Neural cell (in vitro differentiated cells): Measurements from ENCODE around the gene EFHD1. TPM values are rescaled to one million over a fixed set of nuclear protein-coding genes. Genes with fewer than 3 reads are reported as not detected.
"Not testable (repeated sequence)": the region's sequence is repeated elsewhere in the genome, so short reads cannot be mapped to it uniquely, and the experiment has no call there.

Experiments used
- H2AFZ ChIP-seq: fragments of 200-600, 300-800 bp; sonication (generic), shearing (Covaris generic); 2 replicates; pipeline ENCODE4 v1.6.0; 2014; ENCODE audit warnings: low read depth, mild to moderate bottlenecking, antibody characterized with exemption, low read length, moderate library complexity
- H3F3A ChIP-seq: fragments of 200-600 bp; shearing (Covaris generic); 2 replicates; pipeline ENCODE4 v1.6.1; 2016; ENCODE audit warnings: mild to moderate bottlenecking, moderate library complexity, mixed read lengths, antibody characterized with exemption, low read length; ENCODE audit not compliant: insufficient read depth, poor library complexity, severe bottlenecking
- H3K27ac ChIP-seq: fragments of 200-600, 300-800 bp; sonication (generic), shearing (Covaris generic); 2 replicates; pipeline ENCODE4 v1.5.1; 2014; ENCODE audit warnings: mild to moderate bottlenecking, low read length, moderate library complexity
- H3K27me3 ChIP-seq: fragments of 300-800, 200-600 bp; sonication (generic), shearing (Covaris generic); 2 replicates; pipeline ENCODE4 v1.6.0; 2014; ENCODE audit warnings: mild to moderate bottlenecking, low read depth, low read length, moderate library complexity; ENCODE audit not compliant: insufficient read depth
- H3K36me3 ChIP-seq: fragments of 300-800, 200-600 bp; sonication (generic), shearing (Covaris generic); 2 replicates; pipeline ENCODE4 v1.5.1; 2014; ENCODE audit warnings: mild to moderate bottlenecking, antibody characterized with exemption, low read length, moderate library complexity; ENCODE audit not compliant: insufficient read depth
- H3K4me2 ChIP-seq: fragments of 300-800, 200-600 bp; sonication (generic), shearing (Covaris generic); 2 replicates; pipeline ENCODE4 v1.6.0; 2014; ENCODE audit warnings: mild to moderate bottlenecking, low read length
- H3K4me3 ChIP-seq: fragments of 300-800, 200-600 bp; sonication (generic), shearing (Covaris generic); 2 replicates; pipeline ENCODE4 v1.5.1; 2014; ENCODE audit warnings: mild to moderate bottlenecking, low read length, moderate library complexity
- H3K79me2 ChIP-seq: fragments of 200-600 bp; shearing (Covaris generic); replicated peaks from 2 replicates; pipeline ENCODE4 v1.6.0; 2014; ENCODE audit warnings: mild to moderate bottlenecking, low read length, moderate library complexity; ENCODE audit not compliant: insufficient read depth
- H3K9ac ChIP-seq: fragments of 300-800, 200-600 bp; sonication (generic), shearing (Covaris generic); 2 replicates; pipeline ENCODE4 v1.6.1; 2016; ENCODE audit warnings: mild to moderate bottlenecking, low read length, mixed read lengths
- H3K9me2 ChIP-seq: fragments of 200-600 bp; shearing (Covaris generic); 2 replicates; pipeline ENCODE4 v1.6.1; 2016; ENCODE audit warnings: mild to moderate bottlenecking, low read length, mixed read lengths; ENCODE audit not compliant: insufficient read depth
- H3K9me3 ChIP-seq: fragments of 200-600, 300-800 bp; sonication (generic), shearing (Covaris generic); 2 replicates; pipeline ENCODE4 v1.6.1; 2016; ENCODE audit warnings: mild to moderate bottlenecking, mixed run types, low read length, moderate library complexity, mixed read lengths
- H4K20me1 ChIP-seq: fragments of 200-600 bp; shearing (Covaris generic); 2 replicates; pipeline ENCODE4 v1.6.1; 2016; ENCODE audit warnings: mild to moderate bottlenecking, mixed run types; ENCODE audit not compliant: insufficient read depth
- EZH2 ChIP-seq: fragments of 200-600, 300-800 bp; shearing (Covaris generic), sonication (generic); IDR thresholded peaks from 2 replicates; pipeline ENCODE4 v1.6.1; 2014; ENCODE audit warnings: antibody characterized with exemption, low read length, borderline replicate concordance, mild to moderate bottlenecking; ENCODE audit not compliant: insufficient read depth, poor library complexity, severe bottlenecking
- MXI1 ChIP-seq: fragments of 450-650 bp; conservative IDR thresholded peaks from 2 replicates; pipeline ENCODE4 v1.6.1; 2014; ENCODE audit warnings: antibody characterized with exemption, mild to moderate bottlenecking; ENCODE audit not compliant: poor library complexity, severe bottlenecking
- POLR2AphosphoS5 ChIP-seq: IDR thresholded peaks from 2 replicates; pipeline ENCODE4 v1.6.1; 2012
- RAD21 ChIP-seq: fragments of 450-650 bp; conservative IDR thresholded peaks from 2 replicates; pipeline ENCODE4 v1.6.1; 2014; ENCODE audit warnings: antibody characterized with exemption, mild to moderate bottlenecking, moderate library complexity
- SMC3 ChIP-seq: fragments of 450-650 bp; conservative IDR thresholded peaks from 2 replicates; pipeline ENCODE4 v1.6.1; 2014; ENCODE audit warnings: antibody characterized with exemption, mild to moderate bottlenecking, moderate library complexity; ENCODE audit not compliant: poor library complexity
- TAF1 ChIP-seq: IDR thresholded peaks from 2 replicates; pipeline ENCODE4 v1.6.1; 2012; ENCODE audit warnings: low read depth
- polyA plus RNA-seq: library from polyadenylated mRNA; depleted of rRNA; stranded (reverse); fragments of >200 nt; gene quantifications from 2 replicates; pipeline ENCODE4 v1.2.3, GENCODE V29; 2014
- TF ChIP-seq, protein P1 (sequence below): IDR thresholded peaks from 2 replicates; pipeline ENCODE4 v1.6.1; 2012; ENCODE audit warnings: borderline replicate concordance
- TF ChIP-seq, protein P2 (sequence below): fragments of 450-650 bp; IDR thresholded peaks from 2 replicates; pipeline ENCODE4 v1.5.1; 2014; ENCODE audit warnings: antibody characterized with exemption, mild to moderate bottlenecking, moderate library complexity; ENCODE audit not compliant: poor library complexity, severe bottlenecking

Gene EFHD1
- polyA plus RNA-seq, 1 donor from 2014 or later, result not detected

- Histone ChIP-seq H3K27ac (no peak overlapping the region), H3K9ac (no peak overlapping the region), H3K36me3 (no peaks in the 10 kb centered on the region), H3K4me2 (no peak overlapping the region), H4K20me1 (no peaks in the 10 kb centered on the region), H2AFZ (no peak overlapping the region), H3K79me2 (no peaks in the 10 kb centered on the region), H3K4me3 (no peak overlapping the region), H3K9me3 (no peaks in the 10 kb centered on the region), H3K27me3 (no peaks in the 10 kb centered on the region), H3F3A (no peaks in the 10 kb centered on the region), H3K9me2 (no peaks in the 10 kb centered on the region)
- TF ChIP-seq, protein P1, sequence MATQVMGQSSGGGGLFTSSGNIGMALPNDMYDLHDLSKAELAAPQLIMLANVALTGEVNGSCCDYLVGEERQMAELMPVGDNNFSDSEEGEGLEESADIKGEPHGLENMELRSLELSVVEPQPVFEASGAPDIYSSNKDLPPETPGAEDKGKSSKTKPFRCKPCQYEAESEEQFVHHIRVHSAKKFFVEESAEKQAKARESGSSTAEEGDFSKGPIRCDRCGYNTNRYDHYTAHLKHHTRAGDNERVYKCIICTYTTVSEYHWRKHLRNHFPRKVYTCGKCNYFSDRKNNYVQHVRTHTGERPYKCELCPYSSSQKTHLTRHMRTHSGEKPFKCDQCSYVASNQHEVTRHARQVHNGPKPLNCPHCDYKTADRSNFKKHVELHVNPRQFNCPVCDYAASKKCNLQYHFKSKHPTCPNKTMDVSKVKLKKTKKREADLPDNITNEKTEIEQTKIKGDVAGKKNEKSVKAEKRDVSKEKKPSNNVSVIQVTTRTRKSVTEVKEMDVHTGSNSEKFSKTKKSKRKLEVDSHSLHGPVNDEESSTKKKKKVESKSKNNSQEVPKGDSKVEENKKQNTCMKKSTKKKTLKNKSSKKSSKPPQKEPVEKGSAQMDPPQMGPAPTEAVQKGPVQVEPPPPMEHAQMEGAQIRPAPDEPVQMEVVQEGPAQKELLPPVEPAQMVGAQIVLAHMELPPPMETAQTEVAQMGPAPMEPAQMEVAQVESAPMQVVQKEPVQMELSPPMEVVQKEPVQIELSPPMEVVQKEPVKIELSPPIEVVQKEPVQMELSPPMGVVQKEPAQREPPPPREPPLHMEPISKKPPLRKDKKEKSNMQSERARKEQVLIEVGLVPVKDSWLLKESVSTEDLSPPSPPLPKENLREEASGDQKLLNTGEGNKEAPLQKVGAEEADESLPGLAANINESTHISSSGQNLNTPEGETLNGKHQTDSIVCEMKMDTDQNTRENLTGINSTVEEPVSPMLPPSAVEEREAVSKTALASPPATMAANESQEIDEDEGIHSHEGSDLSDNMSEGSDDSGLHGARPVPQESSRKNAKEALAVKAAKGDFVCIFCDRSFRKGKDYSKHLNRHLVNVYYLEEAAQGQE, result no peak
- TF ChIP-seq MXI1 (no peak), RAD21 (no peak), EZH2 (no peak), SMC3 (no peak)
- TF ChIP-seq, protein P2, sequence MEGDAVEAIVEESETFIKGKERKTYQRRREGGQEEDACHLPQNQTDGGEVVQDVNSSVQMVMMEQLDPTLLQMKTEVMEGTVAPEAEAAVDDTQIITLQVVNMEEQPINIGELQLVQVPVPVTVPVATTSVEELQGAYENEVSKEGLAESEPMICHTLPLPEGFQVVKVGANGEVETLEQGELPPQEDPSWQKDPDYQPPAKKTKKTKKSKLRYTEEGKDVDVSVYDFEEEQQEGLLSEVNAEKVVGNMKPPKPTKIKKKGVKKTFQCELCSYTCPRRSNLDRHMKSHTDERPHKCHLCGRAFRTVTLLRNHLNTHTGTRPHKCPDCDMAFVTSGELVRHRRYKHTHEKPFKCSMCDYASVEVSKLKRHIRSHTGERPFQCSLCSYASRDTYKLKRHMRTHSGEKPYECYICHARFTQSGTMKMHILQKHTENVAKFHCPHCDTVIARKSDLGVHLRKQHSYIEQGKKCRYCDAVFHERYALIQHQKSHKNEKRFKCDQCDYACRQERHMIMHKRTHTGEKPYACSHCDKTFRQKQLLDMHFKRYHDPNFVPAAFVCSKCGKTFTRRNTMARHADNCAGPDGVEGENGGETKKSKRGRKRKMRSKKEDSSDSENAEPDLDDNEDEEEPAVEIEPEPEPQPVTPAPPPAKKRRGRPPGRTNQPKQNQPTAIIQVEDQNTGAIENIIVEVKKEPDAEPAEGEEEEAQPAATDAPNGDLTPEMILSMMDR, result no peak
Observed at GRCh38 chr2:232688201-232688600, 54.8 kb downstream of the EFHD1 start.

GRCh38 chr2:232689152-232689910 lies 55.9 kb downstream of the EFHD1 start:
- H3K27me3 ChIP-seq, result no peaks in the 10 kb centered on the region
- no peak overlapping the region for H3K9ac ChIP-seq
- H3K36me3 ChIP-seq, result no peaks in the 10 kb centered on the region
- no peaks in the 10 kb centered on the region for H3K9me2 ChIP-seq
- H3K4me3 ChIP-seq, result no peak overlapping the region
- H3K79me2 ChIP-seq, result no peaks in the 10 kb centered on the region
- no peak overlapping the region for H2AFZ ChIP-seq
- H3K9me3 ChIP-seq, result no peaks in the 10 kb centered on the region
- no peak overlapping the region for H3K27ac ChIP-seq
- TF ChIP-seq, protein P1, result no peak
- no peak for TF ChIP-seq POLR2AphosphoS5
- TF ChIP-seq SMC3, result no peak
- TF ChIP-seq TAF1, result no peak
- no peak for TF ChIP-seq RAD21
- no peak for TF ChIP-seq MXI1
- TF ChIP-seq EZH2, result no peak
- TF ChIP-seq, protein P2, result no peak
- no peaks in the 10 kb centered on the region for H3F3A ChIP-seq
- no peaks in the 10 kb centered on the region for H4K20me1 ChIP-seq
- no peak overlapping the region for H3K4me2 ChIP-seq

DNA sequence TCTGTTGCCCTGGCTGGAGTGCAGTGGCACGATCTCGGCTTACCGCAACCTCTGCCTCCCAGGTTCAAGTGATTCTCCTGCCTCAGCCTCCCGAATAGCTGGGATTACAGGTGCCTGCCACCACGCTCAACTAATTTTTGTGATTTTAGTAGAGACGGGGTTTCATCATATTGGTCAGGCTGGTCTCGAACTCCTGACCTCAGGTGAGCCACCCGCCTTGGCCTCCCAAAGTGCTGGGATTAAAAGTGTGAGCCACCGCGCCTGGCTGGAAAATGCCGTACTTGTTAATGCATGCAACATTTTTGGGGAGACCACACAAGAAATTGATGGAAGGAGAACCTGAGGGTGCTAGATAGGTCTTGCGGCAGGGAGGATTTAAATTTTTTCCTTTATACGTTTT lies 57.7 kb downstream of the EFHD1 start:
- H3K9ac ChIP-seq, H3F3A ChIP-seq, H4K20me1 ChIP-seq, H3K9me3 ChIP-seq, H3K4me2 ChIP-seq, H2AFZ ChIP-seq, H3K36me3 ChIP-seq, H3K4me3 ChIP-seq, H3K79me2 ChIP-seq, H3K9me2 ChIP-seq, H3K27ac ChIP-seq, H3K27me3 ChIP-seq: not testable (repeated sequence)
